ENCODE results near the gene ADAMTS2. TPM values are rescaled to one million over a fixed set of nuclear protein-coding genes. Genes with fewer than 3 reads are reported as not detected.
A peak's percentile ranks its signal among the peaks of the same experiment; 100 is the strongest.

Gene ADAMTS2
- total RNA-seq, 1 donor from 2014 or later, result 8.2 TPM

DNA sequence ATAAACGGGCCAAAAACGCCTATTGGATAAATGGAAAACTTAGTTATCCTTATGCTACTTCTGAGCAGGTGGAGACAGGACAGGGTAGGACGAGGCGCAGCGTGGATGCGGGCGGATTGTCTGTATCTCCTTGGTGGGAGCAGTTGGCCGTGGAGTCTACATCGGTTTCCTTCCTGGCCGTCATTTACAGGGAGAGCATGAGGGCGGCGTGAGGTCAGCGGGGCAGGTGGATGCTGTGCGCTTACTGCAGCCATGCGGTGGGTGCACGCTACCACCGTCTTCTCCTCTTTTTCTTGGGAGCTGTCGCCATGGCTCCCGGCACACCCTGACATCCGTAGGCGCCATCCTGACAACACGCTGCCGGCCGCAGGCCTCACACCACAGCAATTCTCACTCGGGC is 121.3 kb downstream of the ADAMTS2 start:
- H3K4me1 Mint-ChIP-seq, result peaks cover 13% of the 10 kb centered on the region
- no peak overlapping the region for H3K4me3 Mint-ChIP-seq
- H3K36me3 Mint-ChIP-seq, result peaks cover 2% of the 10 kb centered on the region
- H3K27me3 Mint-ChIP-seq (ENCODE audit: low read depth), result no peaks in the 10 kb centered on the region
- TF ChIP-seq, protein P1, sequence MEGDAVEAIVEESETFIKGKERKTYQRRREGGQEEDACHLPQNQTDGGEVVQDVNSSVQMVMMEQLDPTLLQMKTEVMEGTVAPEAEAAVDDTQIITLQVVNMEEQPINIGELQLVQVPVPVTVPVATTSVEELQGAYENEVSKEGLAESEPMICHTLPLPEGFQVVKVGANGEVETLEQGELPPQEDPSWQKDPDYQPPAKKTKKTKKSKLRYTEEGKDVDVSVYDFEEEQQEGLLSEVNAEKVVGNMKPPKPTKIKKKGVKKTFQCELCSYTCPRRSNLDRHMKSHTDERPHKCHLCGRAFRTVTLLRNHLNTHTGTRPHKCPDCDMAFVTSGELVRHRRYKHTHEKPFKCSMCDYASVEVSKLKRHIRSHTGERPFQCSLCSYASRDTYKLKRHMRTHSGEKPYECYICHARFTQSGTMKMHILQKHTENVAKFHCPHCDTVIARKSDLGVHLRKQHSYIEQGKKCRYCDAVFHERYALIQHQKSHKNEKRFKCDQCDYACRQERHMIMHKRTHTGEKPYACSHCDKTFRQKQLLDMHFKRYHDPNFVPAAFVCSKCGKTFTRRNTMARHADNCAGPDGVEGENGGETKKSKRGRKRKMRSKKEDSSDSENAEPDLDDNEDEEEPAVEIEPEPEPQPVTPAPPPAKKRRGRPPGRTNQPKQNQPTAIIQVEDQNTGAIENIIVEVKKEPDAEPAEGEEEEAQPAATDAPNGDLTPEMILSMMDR (IDR thresholded peaks at IDR 0.05; ENCODE audit: unreplicated experiment), result no peak
- DNase-seq (ENCODE audit: low spot score in 2 of 2, unreplicated experiment in 2 of 2), result peak in 1 of 2 experiments; percentile 8
- no peak overlapping the region for H3K27ac Mint-ChIP-seq
- H3K9me3 Mint-ChIP-seq, result peaks cover 19% of the 10 kb centered on the region

DNA sequence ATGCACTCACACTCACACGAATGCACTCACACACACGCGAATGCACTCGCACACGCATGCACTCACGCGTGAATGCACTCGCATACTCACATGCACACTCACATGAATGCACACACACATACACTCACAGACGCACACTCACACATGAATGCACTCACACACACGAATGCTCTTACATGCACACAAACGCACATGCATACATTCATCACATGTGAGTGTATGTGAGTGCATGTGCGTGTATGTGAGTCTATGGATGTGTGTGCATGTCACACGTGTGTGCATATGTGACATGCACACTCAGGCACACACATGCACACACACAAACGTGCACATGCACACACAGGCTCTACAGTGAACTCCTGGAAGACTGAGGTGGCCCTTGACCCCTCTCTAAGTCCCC is 121.7 kb downstream of the ADAMTS2 start:
- Mint-ChIP-seq H3K27ac (no peak overlapping the region), H3K4me3 (no peak overlapping the region), H3K9me3 (peaks cover 19% of the 10 kb centered on the region), H3K4me1 (peaks cover 13% of the 10 kb centered on the region), H3K27me3 (ENCODE audit: low read depth) (no peaks in the 10 kb centered on the region), H3K36me3 (peaks cover 2% of the 10 kb centered on the region)
- TF ChIP-seq, protein P1 (IDR thresholded peaks at IDR 0.05; ENCODE audit: unreplicated experiment), result no peak
- no peak for DNase-seq (ENCODE audit: low spot score in 2 of 2, unreplicated experiment in 2 of 2)

DNA sequence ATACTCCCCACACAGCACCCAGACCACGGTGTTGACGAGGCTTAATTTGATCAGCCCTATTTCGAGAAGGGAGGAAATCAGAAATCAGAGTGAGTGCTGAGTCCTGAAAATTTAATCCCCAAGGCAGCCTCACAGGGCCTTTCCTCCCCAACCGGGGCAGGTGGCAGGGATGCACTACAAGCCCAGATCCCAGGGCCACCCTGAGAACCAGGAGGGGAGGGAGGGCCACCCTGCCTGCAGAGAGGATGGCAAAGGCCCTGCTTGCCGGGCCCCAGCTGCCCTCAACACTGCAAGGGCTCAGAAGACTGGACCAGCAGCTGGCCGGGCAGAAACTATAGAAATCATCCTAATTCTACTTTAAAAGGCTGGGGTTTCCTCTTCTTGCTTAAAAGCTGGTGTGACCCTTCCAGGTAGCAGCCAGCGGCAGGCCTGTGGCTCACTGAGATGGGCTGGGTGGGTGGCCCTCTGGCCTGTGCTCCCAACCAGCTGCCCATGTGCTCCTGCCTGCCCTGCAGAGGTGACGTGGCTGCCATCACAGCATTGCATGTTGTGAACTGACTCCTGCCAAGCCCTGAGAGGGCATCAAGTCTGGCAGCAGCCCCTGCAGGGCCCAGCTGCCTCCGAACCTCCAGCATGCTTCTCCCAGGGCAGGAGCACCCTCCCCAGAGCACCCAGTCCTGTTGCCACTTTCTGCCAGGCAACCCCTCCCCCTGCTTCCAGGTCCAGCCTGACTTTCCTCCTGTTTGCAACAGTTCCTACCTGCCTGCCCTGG is 122.8 kb downstream of the ADAMTS2 start:
- no peak for DNase-seq (ENCODE audit: low spot score in 2 of 2, unreplicated experiment in 2 of 2)
- H3K4me3 Mint-ChIP-seq, result no peak overlapping the region
- H3K36me3 Mint-ChIP-seq, result peaks cover 2% of the 10 kb centered on the region
- TF ChIP-seq, protein P1 (IDR thresholded peaks at IDR 0.05; ENCODE audit: unreplicated experiment), result no peak
- no peak overlapping the region for H3K27ac Mint-ChIP-seq
- H3K9me3 Mint-ChIP-seq, result peaks cover 19% of the 10 kb centered on the region
- H3K27me3 Mint-ChIP-seq (ENCODE audit: low read depth), result no peaks in the 10 kb centered on the region
- H3K4me1 Mint-ChIP-seq, result peaks cover 7% of the 10 kb centered on the region

DNA sequence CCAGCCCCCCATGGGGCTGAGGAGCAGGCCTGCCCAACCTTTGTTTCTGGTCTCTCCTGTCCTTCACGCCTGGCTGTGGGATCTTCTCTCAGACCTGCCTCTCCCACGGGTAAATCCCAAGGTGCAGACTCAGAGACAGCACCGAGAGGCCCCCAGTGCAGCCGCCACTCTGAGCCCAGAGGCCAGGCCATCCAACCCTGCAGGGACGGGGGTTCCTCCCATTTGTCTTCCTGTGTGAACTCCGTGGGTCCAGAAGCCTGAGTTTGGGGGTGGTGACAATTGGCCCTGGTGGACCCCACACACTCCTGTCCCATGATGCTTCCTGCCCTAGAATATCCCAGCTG is 123.4 kb downstream of the ADAMTS2 start:
- peaks cover 2% of the 10 kb centered on the region for H3K36me3 Mint-ChIP-seq
- no peak overlapping the region for H3K27ac Mint-ChIP-seq
- no peaks in the 10 kb centered on the region for H3K27me3 Mint-ChIP-seq (ENCODE audit: low read depth)
- H3K9me3 Mint-ChIP-seq, result peaks cover 19% of the 10 kb centered on the region
- TF ChIP-seq, protein P1 (IDR thresholded peaks at IDR 0.05; ENCODE audit: unreplicated experiment), result no peak
- no peak for DNase-seq (ENCODE audit: low spot score in 2 of 2, unreplicated experiment in 2 of 2)
- no peak overlapping the region for H3K4me3 Mint-ChIP-seq
- H3K4me1 Mint-ChIP-seq, result peaks cover 7% of the 10 kb centered on the region

DNA sequence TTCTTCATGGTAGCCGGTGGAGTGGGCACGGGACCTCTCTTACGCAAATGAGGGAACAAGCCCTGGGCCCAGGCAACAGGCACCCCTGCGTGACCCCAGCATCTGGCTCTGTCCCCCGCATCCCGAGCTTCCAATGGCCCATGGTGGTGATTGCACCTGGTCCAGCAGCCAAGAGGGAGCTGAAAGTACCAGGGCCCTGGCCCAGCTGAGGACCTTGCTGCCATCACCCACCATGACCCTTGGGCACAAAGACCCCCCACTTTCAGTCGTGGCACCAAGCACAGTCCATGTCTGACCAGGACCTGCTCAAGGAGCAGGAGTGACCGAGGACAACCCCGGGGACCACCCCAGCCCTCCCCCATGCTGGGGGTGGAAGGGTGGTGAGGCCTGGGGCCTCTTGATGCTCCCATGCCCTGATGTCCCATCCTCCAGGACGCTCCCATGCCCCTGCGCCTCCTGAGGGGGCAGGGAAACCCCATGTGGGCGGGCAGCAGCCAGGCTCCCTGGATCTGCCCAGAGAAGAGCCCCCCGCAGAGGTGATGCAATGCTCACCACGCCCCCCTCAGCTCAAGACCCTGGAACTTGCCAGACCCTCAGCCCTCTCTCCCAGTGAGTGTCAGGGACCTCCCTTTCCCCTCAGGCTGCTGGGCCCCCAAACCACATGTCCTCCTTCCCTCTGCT is 123.9 kb downstream of the ADAMTS2 start:
- no peak for DNase-seq (ENCODE audit: low spot score in 2 of 2, unreplicated experiment in 2 of 2)
- Mint-ChIP-seq H3K36me3 (peaks cover 2% of the 10 kb centered on the region), H3K27me3 (ENCODE audit: low read depth) (no peaks in the 10 kb centered on the region), H3K9me3 (peaks cover 19% of the 10 kb centered on the region), H3K4me1 (peaks cover 5% of the 10 kb centered on the region), H3K4me3 (no peak overlapping the region), H3K27ac (no peak overlapping the region)
- TF ChIP-seq, protein P1 (IDR thresholded peaks at IDR 0.05; ENCODE audit: unreplicated experiment), result no peak
